Left hindlimb (tissue), 1 donor: ENCODE measurements around the gene KIF3A.

Experiments
- DNase-seq: peaks from one replicate; pipeline ENCODE4 v3.0.0-alpha.2; 2018

Gene KIF3A

GRCh38 chr5:132661231-132662003, 75.9 kb downstream of the KIF3A start:
- DNase-seq: no peak

GRCh38 chr5:132659598-132660493, 77.5 kb downstream of the KIF3A start:
- DNase-seq: no peak

- no peak for DNase-seq
These were observed 78.7 kb downstream of the KIF3A start for GRCh38 chr5:132658381-132659302.

- no peak for DNase-seq
These were observed 79.5 kb downstream of the KIF3A start, which contains the start of gene IL13 for GRCh38 chr5:132657676-132658380. Gene IL13, plus strand, starts transcription at chr5:132658173. Its CDS starts 14 bp downstream, at chr5:132658187.

- no peak for DNase-seq
These were observed 80.5 kb downstream of the KIF3A start for GRCh38 chr5:132656774-132657355.

- no peak for DNase-seq
These were observed 81.2 kb downstream of the KIF3A start for GRCh38 chr5:132655821-132656773.

- no peak for DNase-seq
These were observed 83.6 kb downstream of the KIF3A start for GRCh38 chr5:132653716-132654115.

- no peak for DNase-seq
These were observed 85.4 kb downstream of the KIF3A start for GRCh38 chr5:132651838-132652469.

GRCh38 chr5:132648355-132648754, 89.0 kb downstream of the KIF3A start:
- no peak for DNase-seq

GRCh38 chr5:132647473-132647872, 89.9 kb downstream of the KIF3A start:
- DNase-seq: no peak

GRCh38 chr5:132646583-132647266, 90.6 kb downstream of the KIF3A start:
- no peak for DNase-seq

GRCh38 chr5:132644177-132644576, 93.2 kb downstream of the KIF3A start:
- DNase-seq: no peak
